ENCODE data around the gene FDXR. TPM values are rescaled to one million over a fixed set of nuclear protein-coding genes. Genes with fewer than 3 reads are reported as not detected.

The FDXR gene
- total RNA-seq, 5 donors from 2014 or later (not counting 1 experiment from before 2014, with no cell fraction given): 4.2 to 20.7 (median 15.3) TPM

GRCh38 chr17:74892013-74892841, 19.4 kb upstream of the FDXR start:
- Histone ChIP-seq H3K9me3 (no peaks in the 10 kb centered on the region), H3K27ac (ENCODE audit: low read length) (no peak overlapping the region), H3K4me3 (ENCODE audit: control insufficient read depth in 1 of 2, extremely low read depth in 1 of 2, low read length in 1 of 2) (no peak overlapping the region), H3K27me3 (replicated peaks in 1 of 2; ENCODE audit: control insufficient read depth in 2 of 2, extremely low read depth in 1 of 2, insufficient read depth in 2 of 2, low read length in 1 of 2) (peaks cover 0 to 69% of the 10 kb centered on the region in 2 experiments), H3K36me3 (ENCODE audit: control insufficient read depth in 2 of 2, extremely low read depth in 1 of 2, insufficient read depth in 1 of 2, low read length in 1 of 2) (no peaks in the 10 kb centered on the region), H3K4me1 (ENCODE audit: control insufficient read depth in 1 of 2, extremely low read depth in 1 of 2, insufficient read depth in 2 of 2, low read length in 2 of 2) (peaks cover 0 to 6% of the 10 kb centered on the region in 2 experiments)
- peaks cover 30 to 49% of the 10 kb centered on the region in 2 donors for H3K27me3 Mint-ChIP-seq
- no peaks in the 10 kb centered on the region for H3K36me3 Mint-ChIP-seq
- DNase-seq (no peak), ATAC-seq (replicated peaks in 1 of 4) (no peak)
- H3K4me1 Mint-ChIP-seq: peaks cover 0 to 8% (median 3%) of the 10 kb centered on the region in 3 donors
- 80% methylated on average over 14 of the region's 20 CpGs for WGBS (ENCODE audit: insufficient coverage)
- CTCF ChIA-PET: no interaction called here
- POLR2A ChIA-PET: no interaction called here
- no peaks in the 10 kb centered on the region for H3K9me3 Mint-ChIP-seq
- peak overlapping the region in 1 of 3 donors; percentile 67 for H3K4me3 Mint-ChIP-seq
- H3K27ac Mint-ChIP-seq: no peak overlapping the region

- H3K4me3 Mint-ChIP-seq: no peak overlapping the region
- H3K27me3 Mint-ChIP-seq: peaks cover 28 to 44% of the 10 kb centered on the region in 2 donors
- H3K27me3 ChIP-seq (replicated peaks in 1 of 2; ENCODE audit: control insufficient read depth in 2 of 2, extremely low read depth in 1 of 2, insufficient read depth in 2 of 2, low read length in 1 of 2): peaks cover 0 to 64% of the 10 kb centered on the region in 2 experiments
- no peaks in the 10 kb centered on the region for H3K9me3 Mint-ChIP-seq
- no peaks in the 10 kb centered on the region for H3K36me3 Mint-ChIP-seq
- H3K4me3 ChIP-seq (ENCODE audit: control insufficient read depth in 1 of 2, extremely low read depth in 1 of 2, low read length in 1 of 2): no peak overlapping the region
- peaks cover 0 to 6% of the 10 kb centered on the region in 2 experiments for H3K4me1 ChIP-seq (ENCODE audit: control insufficient read depth in 1 of 2, extremely low read depth in 1 of 2, insufficient read depth in 2 of 2, low read length in 2 of 2)
- H3K27ac Mint-ChIP-seq: no peak overlapping the region
- POLR2A ChIA-PET: no interaction called here
- ATAC-seq (replicated peaks in 1 of 4) (no peak), DNase-seq (no peak)
- H3K27ac ChIP-seq (ENCODE audit: low read length): no peak overlapping the region
- 93% methylated on average over 3 of the region's 7 CpGs for whole genome bisulfite sequencing (ENCODE audit: insufficient coverage)
- CTCF ChIA-PET: no interaction called here
- H3K4me1 Mint-ChIP-seq: peaks cover 0 to 8% (median 3%) of the 10 kb centered on the region in 3 donors
- H3K36me3 ChIP-seq (ENCODE audit: control insufficient read depth in 2 of 2, extremely low read depth in 1 of 2, insufficient read depth in 1 of 2, low read length in 1 of 2): no peaks in the 10 kb centered on the region
- H3K9me3 ChIP-seq: no peaks in the 10 kb centered on the region
These were observed 17.8 kb upstream of the FDXR start for GRCh38 chr17:74890554-74890953.

- Mint-ChIP-seq H3K9me3 (no peaks in the 10 kb centered on the region), H3K27ac (no peak overlapping the region), H3K4me3 (no peak overlapping the region), H3K4me1 (peaks cover 0 to 5% (median 0%) of the 10 kb centered on the region in 3 donors), H3K36me3 (no peaks in the 10 kb centered on the region), H3K27me3 (peaks cover 21 to 40% of the 10 kb centered on the region in 2 donors)
- Histone ChIP-seq H3K27ac (ENCODE audit: low read length) (no peak overlapping the region), H3K9me3 (no peaks in the 10 kb centered on the region), H3K4me1 (ENCODE audit: control insufficient read depth in 1 of 2, extremely low read depth in 1 of 2, insufficient read depth in 2 of 2, low read length in 2 of 2) (peaks cover 0 to 6% of the 10 kb centered on the region in 2 experiments), H3K36me3 (ENCODE audit: control insufficient read depth in 2 of 2, extremely low read depth in 1 of 2, insufficient read depth in 1 of 2, low read length in 1 of 2) (no peaks in the 10 kb centered on the region), H3K27me3 (replicated peaks in 1 of 2; ENCODE audit: control insufficient read depth in 2 of 2, extremely low read depth in 1 of 2, insufficient read depth in 2 of 2, low read length in 1 of 2) (peaks cover 0 to 61% of the 10 kb centered on the region in 2 experiments), H3K4me3 (ENCODE audit: control insufficient read depth in 1 of 2, extremely low read depth in 1 of 2, low read length in 1 of 2) (no peak overlapping the region)
- ChIA-PET CTCF (interaction anchor here in 1 of 2 donors (0.6 kb wide), 1 partner anchor 913 kb away, joined by 10 read pairs; no protein-coding TSS in a partner anchor), POLR2A (no interaction called here)
- ATAC-seq (replicated peaks in 1 of 4) (no peak), DNase-seq (no peak)
- WGBS (ENCODE audit: insufficient coverage): 73% methylated on average over 4 of the region's 13 CpGs
These were observed 15.7 kb upstream of the FDXR start for GRCh38 chr17:74888469-74888868.

- Histone ChIP-seq H3K27ac (ENCODE audit: low read length) (no peak overlapping the region), H3K4me3 (ENCODE audit: control insufficient read depth in 1 of 2, extremely low read depth in 1 of 2, low read length in 1 of 2) (no peak overlapping the region), H3K4me1 (ENCODE audit: control insufficient read depth in 1 of 2, extremely low read depth in 1 of 2, insufficient read depth in 2 of 2, low read length in 2 of 2) (no peaks in the 10 kb centered on the region), H3K27me3 (replicated peaks in 1 of 2; ENCODE audit: control insufficient read depth in 2 of 2, extremely low read depth in 1 of 2, insufficient read depth in 2 of 2, low read length in 1 of 2) (peaks cover 0 to 57% of the 10 kb centered on the region in 2 experiments), H3K9me3 (no peaks in the 10 kb centered on the region), H3K36me3 (ENCODE audit: control insufficient read depth in 2 of 2, extremely low read depth in 1 of 2, insufficient read depth in 1 of 2, low read length in 1 of 2) (no peaks in the 10 kb centered on the region)
- H3K4me1 Mint-ChIP-seq: no peaks in the 10 kb centered on the region
- DNase-seq (no peak), ATAC-seq (replicated peaks in 1 of 4) (no peak)
- H3K36me3 Mint-ChIP-seq: no peaks in the 10 kb centered on the region
- H3K27me3 Mint-ChIP-seq: peaks cover 13 to 28% of the 10 kb centered on the region in 2 donors
- CTCF ChIA-PET: no interaction called here
- POLR2A ChIA-PET: no interaction called here
- H3K9me3 Mint-ChIP-seq: no peaks in the 10 kb centered on the region
- WGBS (ENCODE audit: insufficient coverage): 93% methylated on average over 7 of the region's 15 CpGs
- no peak overlapping the region for H3K4me3 Mint-ChIP-seq
- H3K27ac Mint-ChIP-seq: no peak overlapping the region
These were observed 10.5 kb upstream of the FDXR start for GRCh38 chr17:74883241-74883745.

GRCh38 chr17:74882517-74883240, 9.9 kb upstream of the FDXR start:
- Histone ChIP-seq H3K36me3 (ENCODE audit: control insufficient read depth in 2 of 2, extremely low read depth in 1 of 2, insufficient read depth in 1 of 2, low read length in 1 of 2) (no peaks in the 10 kb centered on the region), H3K27ac (ENCODE audit: low read length) (no peak overlapping the region), H3K4me1 (ENCODE audit: control insufficient read depth in 1 of 2, extremely low read depth in 1 of 2, insufficient read depth in 2 of 2, low read length in 2 of 2) (no peaks in the 10 kb centered on the region), H3K9me3 (no peaks in the 10 kb centered on the region), H3K4me3 (ENCODE audit: control insufficient read depth in 1 of 2, extremely low read depth in 1 of 2, low read length in 1 of 2) (no peak overlapping the region), H3K27me3 (replicated peaks in 1 of 2; ENCODE audit: control insufficient read depth in 2 of 2, extremely low read depth in 1 of 2, insufficient read depth in 2 of 2, low read length in 1 of 2) (peaks cover 0 to 58% of the 10 kb centered on the region in 2 experiments)
- Mint-ChIP-seq H3K27me3 (peaks cover 13 to 28% of the 10 kb centered on the region in 2 donors), H3K27ac (no peak overlapping the region), H3K36me3 (no peaks in the 10 kb centered on the region), H3K4me3 (no peak overlapping the region), H3K9me3 (no peaks in the 10 kb centered on the region), H3K4me1 (no peaks in the 10 kb centered on the region)
- WGBS (ENCODE audit: insufficient coverage): 79% methylated on average over 19 of the region's 20 CpGs
- DNase-seq (no peak), ATAC-seq (replicated peaks in 1 of 4) (no peak)
- POLR2A ChIA-PET: no interaction called here
- CTCF ChIA-PET: no interaction called here

- no peaks in the 10 kb centered on the region for H3K36me3 Mint-ChIP-seq
- no peak overlapping the region for H3K4me3 Mint-ChIP-seq
- Histone ChIP-seq H3K9me3 (no peaks in the 10 kb centered on the region), H3K36me3 (ENCODE audit: control insufficient read depth in 2 of 2, extremely low read depth in 1 of 2, insufficient read depth in 1 of 2, low read length in 1 of 2) (no peaks in the 10 kb centered on the region), H3K27ac (ENCODE audit: low read length) (no peak overlapping the region), H3K4me3 (ENCODE audit: control insufficient read depth in 1 of 2, extremely low read depth in 1 of 2, low read length in 1 of 2) (no peak overlapping the region), H3K4me1 (ENCODE audit: control insufficient read depth in 1 of 2, extremely low read depth in 1 of 2, insufficient read depth in 2 of 2, low read length in 2 of 2) (no peaks in the 10 kb centered on the region), H3K27me3 (replicated peaks in 1 of 2; ENCODE audit: control insufficient read depth in 2 of 2, extremely low read depth in 1 of 2, insufficient read depth in 2 of 2, low read length in 1 of 2) (peaks cover 0 to 56% of the 10 kb centered on the region in 2 experiments)
- ATAC-seq (replicated peaks in 1 of 4): no peak
- no peaks in the 10 kb centered on the region for H3K9me3 Mint-ChIP-seq
- WGBS (ENCODE audit: insufficient coverage): 85% methylated on average over 11 of the region's 11 CpGs
- ChIA-PET POLR2A (no interaction called here), CTCF (no interaction called here)
- no peaks in the 10 kb centered on the region for H3K4me1 Mint-ChIP-seq
- H3K27me3 Mint-ChIP-seq: peaks cover 5 to 20% of the 10 kb centered on the region in 2 donors
- no peak for DNase-seq
- no peak overlapping the region for H3K27ac Mint-ChIP-seq
These were observed 8.3 kb upstream of the FDXR start for GRCh38 chr17:74881073-74881472.

Data from T-cell (primary cell).